HG03521 (cell line): ENCODE results near the gene MSMB.
"Not testable (repeated sequence)": the region's sequence is repeated elsewhere in the genome, so short reads cannot be mapped to it uniquely, and the experiment has no call there.

ENCODE experiments used
- ATAC-seq: cut with Tn5 transposase; IDR thresholded peaks from one replicate; pipeline ENCODE4 v1.9.1; 2021; ENCODE audit warnings: mild to moderate bottlenecking, moderate library complexity; ENCODE audit not compliant: unreplicated experiment

MSMB gene

GRCh38 chr10:46014683-46015405, 31.2 kb downstream of the MSMB start:
- ATAC-seq = no peak

DNA sequence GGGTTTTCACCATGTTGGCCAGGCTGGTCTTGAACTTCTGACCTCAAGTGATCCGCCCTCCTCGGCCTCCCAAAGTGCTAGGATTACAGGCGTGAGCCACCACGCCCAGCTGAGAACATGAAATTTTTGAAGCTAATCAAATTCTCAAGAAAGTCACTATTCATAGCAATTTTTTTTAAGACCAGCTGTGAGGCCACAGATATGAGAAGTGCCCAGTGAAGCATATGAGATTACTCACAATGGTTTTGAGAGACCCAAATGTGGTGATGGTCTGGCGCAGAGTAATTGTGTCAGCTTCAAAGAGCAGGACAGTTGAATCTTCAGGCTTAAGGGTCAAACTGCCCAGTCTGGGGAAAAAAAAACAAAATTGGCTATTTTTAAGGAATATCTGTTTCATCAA, 31.9 kb downstream of the MSMB start:
- ATAC-seq = no peak

DNA sequence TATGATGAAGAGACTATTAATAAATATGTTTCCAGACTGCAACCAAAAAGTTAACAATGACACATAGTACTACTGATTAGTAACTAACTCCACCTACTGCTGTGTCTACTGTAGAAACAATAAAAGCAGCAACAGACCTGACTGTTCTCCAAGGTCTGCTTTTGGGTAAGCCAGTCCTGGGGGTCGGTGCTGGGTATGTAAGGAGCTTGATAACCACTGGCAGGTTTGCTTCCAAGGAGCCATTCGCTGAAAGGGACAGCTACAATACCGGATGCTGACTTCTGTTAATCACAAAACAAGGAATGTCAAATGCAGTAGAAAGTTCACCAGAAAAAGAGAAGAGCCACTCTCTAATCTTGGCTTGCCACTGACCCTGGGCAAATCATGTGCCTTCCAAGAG, 33.3 kb downstream of the MSMB start:
- no peak for ATAC-seq

- ATAC-seq = no peak
Measured at GRCh38 chr10:46006219-46006618, 39.9 kb downstream of the MSMB start.

GRCh38 chr10:46005383-46005782, 40.7 kb downstream of the MSMB start:
- no peak for ATAC-seq

GRCh38 chr10:46004963-46005362, 41.1 kb downstream of the MSMB start:
- ATAC-seq = no peak

DNA sequence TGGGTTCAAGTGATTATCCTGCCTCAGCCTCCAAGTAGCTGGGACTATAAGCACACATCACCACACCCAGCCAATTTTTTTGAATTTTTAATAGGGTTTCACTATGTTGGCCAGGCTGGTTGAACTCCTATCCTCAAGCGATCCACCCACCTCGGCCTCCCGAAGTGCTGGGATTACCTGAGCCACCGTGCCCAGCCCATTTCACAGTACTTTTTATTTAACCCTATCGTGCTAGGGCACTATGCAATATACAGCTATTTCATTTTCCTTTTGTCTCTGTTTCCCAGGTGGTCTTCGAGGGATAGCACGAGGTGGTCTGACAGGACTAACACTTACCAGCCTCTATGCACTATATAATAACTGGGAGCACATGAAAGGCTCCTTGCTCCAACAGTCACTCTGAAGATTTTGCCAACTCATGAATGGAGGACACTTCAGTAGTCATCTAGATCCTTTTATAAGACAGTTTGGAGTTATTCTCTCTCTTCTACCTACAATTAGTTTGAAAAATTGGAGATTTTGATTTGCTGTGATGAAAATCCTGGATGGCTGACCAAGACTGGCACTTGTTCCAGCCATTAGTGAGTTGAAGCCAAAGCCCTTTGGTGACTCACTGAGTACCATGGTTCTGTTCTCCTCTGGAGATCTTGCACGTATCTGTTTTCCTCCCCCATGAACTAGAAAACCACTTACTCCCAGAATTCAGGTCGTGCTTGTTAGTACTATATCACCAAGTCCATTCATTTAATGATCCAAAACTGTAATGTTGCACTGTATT, 43.0 kb downstream of the MSMB start:
- ATAC-seq = no peak

DNA sequence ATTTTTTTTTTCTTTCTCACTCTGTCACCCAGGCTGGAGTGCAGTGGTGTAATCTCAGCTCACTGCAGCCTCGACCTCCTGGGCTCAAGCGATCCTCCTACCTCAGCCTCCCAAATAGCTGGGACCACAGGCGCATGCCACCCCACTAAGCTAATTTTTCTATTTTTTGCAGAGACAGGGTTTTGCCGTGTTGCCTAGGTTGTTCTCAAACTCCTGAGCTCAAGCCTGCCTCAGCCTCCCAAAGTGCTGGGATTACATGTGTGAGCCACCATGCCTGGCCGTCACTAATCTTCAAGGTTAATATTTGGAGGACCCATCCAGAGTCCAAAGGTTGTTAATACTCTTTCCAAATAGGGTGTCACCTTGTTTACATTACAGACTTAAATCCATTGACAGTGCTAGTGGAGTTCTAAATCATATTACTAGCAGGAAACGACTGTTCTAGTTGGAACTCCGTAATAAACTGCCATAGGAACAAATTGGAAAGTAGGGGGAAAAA, 43.8 kb downstream of the MSMB start:
- not testable (repeated sequence) for ATAC-seq

GRCh38 chr10:46001187-46001756, 44.8 kb downstream of the MSMB start:
- ATAC-seq = no peak

DNA sequence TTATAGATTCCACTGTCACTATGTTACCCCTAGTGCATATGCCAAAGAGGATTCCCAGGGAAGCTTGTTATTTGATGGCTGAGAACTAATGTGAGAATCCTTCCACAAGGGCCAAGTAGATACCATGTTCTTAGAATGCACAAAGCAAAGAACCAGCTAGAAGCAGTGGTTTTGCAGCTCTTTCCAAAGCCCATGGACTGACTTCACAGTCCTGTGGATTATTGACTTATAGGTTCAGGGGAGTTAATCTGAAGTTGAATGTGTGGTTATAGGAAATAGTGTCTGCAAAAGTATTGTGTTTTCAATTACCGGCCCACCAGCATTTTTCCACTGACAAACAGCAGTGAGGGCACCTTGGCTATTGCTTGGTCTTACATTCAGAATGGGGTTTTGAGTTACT, 45.5 kb downstream of the MSMB start:
- ATAC-seq = no peak

- not testable (repeated sequence) for ATAC-seq
Measured at GRCh38 chr10:45999955-46000354, 46.1 kb downstream of the MSMB start.

GRCh38 chr10:45997994-45998763, 47.9 kb downstream of the MSMB start:
- no peak for ATAC-seq

GRCh38 chr10:45997557-45997956, 48.5 kb downstream of the MSMB start:
- no peak for ATAC-seq

DNA sequence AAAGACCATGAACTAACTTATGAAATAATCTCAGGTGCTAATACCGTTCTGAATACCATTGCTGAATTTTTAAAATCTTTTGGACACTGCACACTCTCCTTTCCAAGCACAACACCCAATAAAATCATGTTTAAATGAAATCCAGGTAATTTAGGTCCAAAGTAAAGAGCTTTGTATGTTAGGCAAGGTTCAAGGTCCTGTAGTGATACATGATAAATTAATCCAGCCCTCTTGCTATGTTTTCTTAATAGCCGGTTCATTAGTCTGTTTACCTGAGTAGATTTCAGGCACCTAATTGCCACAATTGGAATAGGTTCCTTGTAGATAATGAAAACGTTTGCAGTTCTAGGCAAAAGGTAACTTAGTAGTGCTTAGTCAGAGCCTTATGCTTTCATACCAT, 60.5 kb downstream of the MSMB start:
- not testable (repeated sequence) for ATAC-seq

- not testable (repeated sequence) for ATAC-seq
Measured at GRCh38 chr10:45984473-45984872, 61.6 kb downstream of the MSMB start.

- ATAC-seq = peak; percentile 50
Measured at GRCh38 chr10:45983538-45984186, 62.4 kb downstream of the MSMB start.
